ENCODE results near the gene ZNF784. TPM values are rescaled to one million over a fixed set of nuclear protein-coding genes. Genes with fewer than 3 reads are reported as not detected.

Gene ZNF784
- total RNA-seq, 3 donors from 2014 or later (not counting 1 experiment from before 2014, with no cell fraction given): 6.4 to 7.9 (median 7.1) TPM

- peaks cover 13% of the 10 kb centered on the region for H3K36me3 ChIP-seq (ENCODE audit: control insufficient read depth, insufficient read depth, low read length)
- H3K27me3 ChIP-seq (ENCODE audit: control insufficient read depth, insufficient read depth, low read length): no peaks in the 10 kb centered on the region
- no peak for TF ChIP-seq CTCF (IDR thresholded peaks at IDR 0.05)
- no peaks in the 10 kb centered on the region for H3K9me3 Mint-ChIP-seq
- H3K36me3 Mint-ChIP-seq: no peaks in the 10 kb centered on the region
- intact Hi-C loops (cut with micrococcal nuclease): loop anchor here (5.0 kb wide), 1 partner anchor 37 kb away; the partner anchor contains the start of gene ZNF865
- 61% methylated on average over 11 of the region's 12 CpGs for WGBS (ENCODE audit: insufficient coverage)
- H3K4me1 Mint-ChIP-seq: peaks cover 33 to 57% of the 10 kb centered on the region in 2 donors
- H3K27ac Mint-ChIP-seq: peak overlapping the region; percentile 80 to 96
- H3K4me3 ChIP-seq (ENCODE audit: low read length): peak overlapping the region; percentile 63
- H3K4me1 ChIP-seq (ENCODE audit: control insufficient read depth, insufficient read depth, low read length): peaks cover 69% of the 10 kb centered on the region
- H3K9me3 ChIP-seq (ENCODE audit: control insufficient read depth, insufficient read depth, low read length): no peaks in the 10 kb centered on the region
- DNase-seq (no peak), ATAC-seq (no peak)
- no peaks in the 10 kb centered on the region for H3K27me3 Mint-ChIP-seq (ENCODE audit: low read depth in 2 of 2)
- H3K4me3 Mint-ChIP-seq: peak overlapping the region; percentile 96
- peak overlapping the region; percentile 48 for H3K27ac ChIP-seq (ENCODE audit: low read length)
Measured at GRCh38 chr19:55644191-55644833, 19.9 kb upstream of the ZNF784 start.

- H3K27me3 ChIP-seq (ENCODE audit: control insufficient read depth, insufficient read depth, low read length): no peaks in the 10 kb centered on the region
- ATAC-seq (no peak), DNase-seq (no peak)
- no peaks in the 10 kb centered on the region for H3K9me3 ChIP-seq (ENCODE audit: control insufficient read depth, insufficient read depth, low read length)
- H3K9me3 Mint-ChIP-seq: no peaks in the 10 kb centered on the region
- H3K36me3 ChIP-seq (ENCODE audit: control insufficient read depth, insufficient read depth, low read length): peaks cover 13% of the 10 kb centered on the region
- H3K27ac Mint-ChIP-seq: peak overlapping the region; percentile 80 to 96
- intact Hi-C loops (cut with micrococcal nuclease): loop anchor here (2.0 to 5.0 kb wide), 2 partner anchors 37 to 63 kb away; partner anchors contain the start of genes ZNF579 and ZNF865
- peaks cover 69% of the 10 kb centered on the region for H3K4me1 ChIP-seq (ENCODE audit: control insufficient read depth, insufficient read depth, low read length)
- no peaks in the 10 kb centered on the region for H3K27me3 Mint-ChIP-seq (ENCODE audit: low read depth in 2 of 2)
- H3K4me3 ChIP-seq (ENCODE audit: low read length): peak overlapping the region; percentile 63
- no peak for TF ChIP-seq CTCF (IDR thresholded peaks at IDR 0.05)
- peak overlapping the region; percentile 96 for H3K4me3 Mint-ChIP-seq
- under 1% methylated on average over 15 of the region's 15 CpGs for WGBS (ENCODE audit: insufficient coverage)
- peaks cover 33 to 55% of the 10 kb centered on the region in 2 donors for H3K4me1 Mint-ChIP-seq
- H3K36me3 Mint-ChIP-seq: no peaks in the 10 kb centered on the region
- peak overlapping the region; percentile 48 for H3K27ac ChIP-seq (ENCODE audit: low read length)
Measured at GRCh38 chr19:55643887-55644176, 19.5 kb upstream of the ZNF784 start.

GRCh38 chr19:55643003-55643886 is 18.9 kb upstream of the ZNF784 start, which contains the start of gene ZNF581:
ZNF581 (plus strand) TSS chr19:55643649; CDS start chr19:55644572, 923 bp downstream.
- no peaks in the 10 kb centered on the region for H3K27me3 Mint-ChIP-seq (ENCODE audit: low read depth in 2 of 2)
- peak; percentile 73 to 92 for DNase-seq
- intact Hi-C loops (cut with micrococcal nuclease): loop anchor here (2.0 to 5.0 kb wide), 2 partner anchors 36 to 62 kb away; partner anchors contain the start of genes ZNF579 and ZNF865
- H3K4me3 Mint-ChIP-seq: peak within 1 kb of the TSS; percentile 96
- ATAC-seq: peak; percentile 65 to 81 (median 66)
- no peaks in the 10 kb centered on the region for H3K9me3 Mint-ChIP-seq
- peak within 1 kb of the TSS; percentile 80 to 96 for H3K27ac Mint-ChIP-seq
- H3K9me3 ChIP-seq (ENCODE audit: control insufficient read depth, insufficient read depth, low read length): no peaks in the 10 kb centered on the region
- H3K4me3 ChIP-seq (ENCODE audit: low read length): peak within 1 kb of the TSS; percentile 63
- H3K36me3 ChIP-seq (ENCODE audit: control insufficient read depth, insufficient read depth, low read length): peaks cover 13% of the 10 kb centered on the region
- H3K4me1 ChIP-seq (ENCODE audit: control insufficient read depth, insufficient read depth, low read length): peaks cover 65% of the 10 kb centered on the region
- no peaks in the 10 kb centered on the region for H3K36me3 Mint-ChIP-seq
- WGBS (ENCODE audit: insufficient coverage): 2% methylated on average over 46 of the region's 56 CpGs
- no peak for TF ChIP-seq CTCF (IDR thresholded peaks at IDR 0.05)
- H3K27ac ChIP-seq (ENCODE audit: low read length): peak within 1 kb of the TSS; percentile 68
- no peaks in the 10 kb centered on the region for H3K27me3 ChIP-seq (ENCODE audit: control insufficient read depth, insufficient read depth, low read length)
- peaks cover 33 to 51% of the 10 kb centered on the region in 2 donors for H3K4me1 Mint-ChIP-seq

Measured in natural killer cell (primary cell).